WTC11 (cell line): Measurements from ENCODE around the gene NAA80. TPM values are rescaled to one million over a fixed set of nuclear protein-coding genes. Genes with fewer than 3 reads are reported as not detected.

ENCODE experiments used
- ATAC-seq: fragments of 200-7000 bp; cut with Tn5 transposase; 2 replicates; pipeline ENCODE4 v1.10.0; 2021; ENCODE audit warnings: mild to moderate bottlenecking, moderate library complexity
- CTCF ChIA-PET: fragments of 300-600 bp; sonication (Branson Sonifier 250); formaldehyde crosslinking; loops from one replicate; lab custom pipeline; 2021; ENCODE audit warnings: antibody characterized with exemption; lab: Charles Lee
- POLR2A ChIA-PET: fragments of 350-600 bp; sonication (Branson Sonifier 250); formaldehyde crosslinking; loops from one replicate; lab custom pipeline; 2021; ENCODE audit warnings: antibody characterized with exemption; lab: Charles Lee
- DNase-seq: peaks from one replicate; pipeline ENCODE4 v3.0.0; 2021; ENCODE audit warnings: low spot score
- H3K27ac Mint-ChIP-seq: 2 replicates; pipeline ENCODE4 v1.8.0; 2021; ENCODE audit warnings: mixed read lengths
- H3K27me3 Mint-ChIP-seq: 2 replicates; pipeline ENCODE4 v1.8.0; 2021; ENCODE audit warnings: low read depth, mild to moderate bottlenecking, moderate library complexity, mixed read lengths
- H3K36me3 Mint-ChIP-seq: 2 replicates; pipeline ENCODE4 v1.8.0; 2021; ENCODE audit warnings: mixed read lengths
- H3K4me1 Mint-ChIP-seq: 2 replicates; pipeline ENCODE4 v1.8.0; 2022; ENCODE audit warnings: mixed read lengths
- H3K4me3 Mint-ChIP-seq: 2 replicates; pipeline ENCODE4 v1.8.0; 2021; ENCODE audit warnings: mild to moderate bottlenecking, moderate library complexity, mixed read lengths
- H3K9me3 Mint-ChIP-seq: 2 replicates; pipeline ENCODE4 v1.8.0; 2021; ENCODE audit warnings: mixed read lengths
- ATF1 ChIP-seq: sonication (generic); formaldehyde crosslinking; IDR thresholded peaks from 2 replicates; pipeline ENCODE4 v1.8.1; 2023; ENCODE audit warnings: mild to moderate bottlenecking, moderate library complexity, missing genetic modification reagents
- FOXJ3 ChIP-seq: sonication (generic); formaldehyde crosslinking; IDR thresholded peaks from 2 replicates; pipeline ENCODE4 v1.9.0; 2021; ENCODE audit warnings: missing genetic modification reagents, mild to moderate bottlenecking, borderline replicate concordance
- GABPB1 ChIP-seq: sonication (generic); formaldehyde crosslinking; IDR thresholded peaks from 2 replicates; pipeline ENCODE4 v1.8.1; 2023; ENCODE audit warnings: mild to moderate bottlenecking, missing genetic modification reagents
- IRF2 ChIP-seq: sonication (generic); formaldehyde crosslinking; IDR thresholded peaks from 2 replicates; pipeline ENCODE4 v1.8.0; 2022; ENCODE audit warnings: low read depth, missing genetic modification reagents, borderline replicate concordance
- RELA ChIP-seq: sonication (generic); formaldehyde crosslinking; IDR thresholded peaks from 2 replicates; pipeline ENCODE4 v1.8.1; 2022; ENCODE audit warnings: missing genetic modification reagents, mild to moderate bottlenecking, borderline replicate concordance
- ZNF121 ChIP-seq: sonication (generic); formaldehyde crosslinking; IDR thresholded peaks from 2 replicates; pipeline ENCODE4 v1.8.0; 2023; ENCODE audit warnings: missing genetic modification reagents
- ZNF671 ChIP-seq: fragments of 250-450 bp; sonication (Bioruptor Pico); IDR thresholded peaks from 2 replicates; pipeline ENCODE4 v1.8.0; 2021; ENCODE audit warnings: mild to moderate bottlenecking
- total RNA-seq: library from RNA; stranded (reverse); gene quantifications from 3 replicates; pipeline ENCODE4 v1.2.3, GENCODE V29; 2021
- TF ChIP-seq, protein P1 (sequence below): sonication (generic); formaldehyde crosslinking; IDR thresholded peaks from 2 replicates; pipeline ENCODE4 v1.8.1; 2022; ENCODE audit warnings: missing genetic modification reagents, borderline replicate concordance
- TF ChIP-seq, protein P2 (sequence below): fragments of 250-450 bp; sonication (Bioruptor Pico); IDR thresholded peaks from 2 replicates; pipeline ENCODE4 v1.8.0; 2021; ENCODE audit warnings: mild to moderate bottlenecking
- TF ChIP-seq, protein P3 (sequence below): sonication (generic); formaldehyde crosslinking; IDR thresholded peaks from 2 replicates; pipeline ENCODE4 v1.8.1; 2022; ENCODE audit warnings: mild to moderate bottlenecking, missing genetic modification reagents, moderate library complexity, borderline replicate concordance
- TF ChIP-seq, protein P4 (sequence below): fragments of 250-450 bp; sonication (Bioruptor Pico); IDR thresholded peaks from 2 replicates; pipeline ENCODE4 v2.1.2; 2022; ENCODE audit warnings: mild to moderate bottlenecking, moderate library complexity
- TF ChIP-seq, protein P5 (sequence below): sonication (generic); formaldehyde crosslinking; IDR thresholded peaks from 2 replicates; pipeline ENCODE4 v1.8.1; 2023; ENCODE audit warnings: mild to moderate bottlenecking, missing genetic modification reagents, borderline replicate concordance
- TF ChIP-seq, protein P6 (sequence below): fragments of 250-450 bp; sonication (Bioruptor Pico); conservative IDR thresholded peaks from 2 replicates; pipeline ENCODE4 v1.9.0; 2021; ENCODE audit warnings: mild to moderate bottlenecking

The NAA80 gene
- total RNA-seq, 1 experiment from 2014 or later, result 17.3 TPM

DNA sequence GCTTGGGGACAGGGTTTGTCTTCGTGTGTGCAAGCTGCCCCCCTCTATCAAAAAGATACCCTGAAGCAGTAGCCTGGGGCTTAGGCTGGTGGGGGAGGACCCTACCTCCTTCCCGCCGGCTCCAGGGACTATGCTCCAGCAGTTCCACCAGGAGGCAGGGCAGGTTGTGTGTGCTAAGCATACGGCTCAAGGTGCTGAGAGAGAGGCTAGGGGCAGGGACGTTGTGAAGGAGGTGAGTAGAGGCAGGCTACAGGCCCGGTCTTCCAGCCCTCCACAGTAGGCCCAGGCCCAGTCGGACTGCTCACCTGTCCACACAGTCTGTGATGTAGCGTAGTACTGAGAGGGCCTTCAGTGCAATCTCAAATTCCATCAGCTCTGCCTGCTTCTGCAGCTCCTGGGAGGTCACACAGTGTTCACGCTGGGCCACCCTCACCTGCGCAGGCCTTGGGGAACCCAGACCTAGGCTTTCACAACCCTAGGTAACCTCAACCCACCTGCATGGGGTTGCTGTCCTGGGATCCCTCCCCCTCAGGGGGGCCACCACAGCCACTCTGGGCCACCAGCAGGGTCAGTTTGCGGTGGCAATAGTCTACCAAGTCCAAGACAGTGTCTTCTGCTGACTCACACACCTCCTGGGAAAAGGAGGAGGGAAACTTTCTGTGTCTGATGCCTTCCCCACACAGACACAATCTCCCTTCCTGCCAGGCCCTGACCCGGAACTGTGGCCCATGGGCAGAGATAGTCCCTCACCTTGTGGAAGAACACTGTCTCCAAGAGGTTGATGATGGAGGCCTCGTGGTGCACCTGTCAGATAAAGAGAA lies 43.8 kb upstream of the NAA80 start:
- no peak overlapping the region for H3K4me3 Mint-ChIP-seq
- TF ChIP-seq ATF1 (CRISPR knock-in tag) (no peak), GABPB1 (CRISPR knock-in tag) (no peak), ZNF671 (CRISPR knock-in tag) (no peak), FOXJ3 (no peak), IRF2 (no peak), ZNF121 (CRISPR knock-in tag) (no peak)
- TF ChIP-seq, protein P1, sequence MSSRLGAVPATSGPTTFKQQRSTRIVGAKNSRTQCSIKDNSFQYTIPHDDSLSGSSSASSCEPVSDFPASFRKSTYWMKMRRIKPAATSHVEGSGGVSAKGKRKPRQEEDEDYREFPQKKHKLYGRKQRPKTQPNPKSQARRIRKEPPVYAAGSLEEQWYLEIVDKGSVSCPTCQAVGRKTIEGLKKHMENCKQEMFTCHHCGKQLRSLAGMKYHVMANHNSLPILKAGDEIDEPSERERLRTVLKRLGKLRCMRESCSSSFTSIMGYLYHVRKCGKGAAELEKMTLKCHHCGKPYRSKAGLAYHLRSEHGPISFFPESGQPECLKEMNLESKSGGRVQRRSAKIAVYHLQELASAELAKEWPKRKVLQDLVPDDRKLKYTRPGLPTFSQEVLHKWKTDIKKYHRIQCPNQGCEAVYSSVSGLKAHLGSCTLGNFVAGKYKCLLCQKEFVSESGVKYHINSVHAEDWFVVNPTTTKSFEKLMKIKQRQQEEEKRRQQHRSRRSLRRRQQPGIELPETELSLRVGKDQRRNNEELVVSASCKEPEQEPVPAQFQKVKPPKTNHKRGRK (CRISPR knock-in tag), result no peak
- TF ChIP-seq, protein P2, sequence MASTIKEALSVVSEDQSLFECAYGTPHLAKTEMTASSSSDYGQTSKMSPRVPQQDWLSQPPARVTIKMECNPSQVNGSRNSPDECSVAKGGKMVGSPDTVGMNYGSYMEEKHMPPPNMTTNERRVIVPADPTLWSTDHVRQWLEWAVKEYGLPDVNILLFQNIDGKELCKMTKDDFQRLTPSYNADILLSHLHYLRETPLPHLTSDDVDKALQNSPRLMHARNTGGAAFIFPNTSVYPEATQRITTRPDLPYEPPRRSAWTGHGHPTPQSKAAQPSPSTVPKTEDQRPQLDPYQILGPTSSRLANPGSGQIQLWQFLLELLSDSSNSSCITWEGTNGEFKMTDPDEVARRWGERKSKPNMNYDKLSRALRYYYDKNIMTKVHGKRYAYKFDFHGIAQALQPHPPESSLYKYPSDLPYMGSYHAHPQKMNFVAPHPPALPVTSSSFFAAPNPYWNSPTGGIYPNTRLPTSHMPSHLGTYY, result no peak
- TF ChIP-seq, protein P3, sequence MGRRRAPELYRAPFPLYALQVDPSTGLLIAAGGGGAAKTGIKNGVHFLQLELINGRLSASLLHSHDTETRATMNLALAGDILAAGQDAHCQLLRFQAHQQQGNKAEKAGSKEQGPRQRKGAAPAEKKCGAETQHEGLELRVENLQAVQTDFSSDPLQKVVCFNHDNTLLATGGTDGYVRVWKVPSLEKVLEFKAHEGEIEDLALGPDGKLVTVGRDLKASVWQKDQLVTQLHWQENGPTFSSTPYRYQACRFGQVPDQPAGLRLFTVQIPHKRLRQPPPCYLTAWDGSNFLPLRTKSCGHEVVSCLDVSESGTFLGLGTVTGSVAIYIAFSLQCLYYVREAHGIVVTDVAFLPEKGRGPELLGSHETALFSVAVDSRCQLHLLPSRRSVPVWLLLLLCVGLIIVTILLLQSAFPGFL, result no peak
- TF ChIP-seq, protein P4, sequence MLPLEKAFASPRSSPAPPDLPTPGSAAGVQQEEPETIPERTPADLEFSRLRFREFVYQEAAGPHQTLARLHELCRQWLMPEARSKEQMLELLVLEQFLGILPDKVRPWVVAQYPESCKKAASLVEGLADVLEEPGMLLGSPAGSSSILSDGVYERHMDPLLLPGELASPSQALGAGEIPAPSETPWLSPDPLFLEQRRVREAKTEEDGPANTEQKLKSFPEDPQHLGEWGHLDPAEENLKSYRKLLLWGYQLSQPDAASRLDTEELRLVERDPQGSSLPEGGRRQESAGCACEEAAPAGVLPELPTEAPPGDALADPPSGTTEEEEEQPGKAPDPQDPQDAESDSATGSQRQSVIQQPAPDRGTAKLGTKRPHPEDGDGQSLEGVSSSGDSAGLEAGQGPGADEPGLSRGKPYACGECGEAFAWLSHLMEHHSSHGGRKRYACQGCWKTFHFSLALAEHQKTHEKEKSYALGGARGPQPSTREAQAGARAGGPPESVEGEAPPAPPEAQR (CRISPR knock-in tag), result no peak
- TF ChIP-seq, protein P5, sequence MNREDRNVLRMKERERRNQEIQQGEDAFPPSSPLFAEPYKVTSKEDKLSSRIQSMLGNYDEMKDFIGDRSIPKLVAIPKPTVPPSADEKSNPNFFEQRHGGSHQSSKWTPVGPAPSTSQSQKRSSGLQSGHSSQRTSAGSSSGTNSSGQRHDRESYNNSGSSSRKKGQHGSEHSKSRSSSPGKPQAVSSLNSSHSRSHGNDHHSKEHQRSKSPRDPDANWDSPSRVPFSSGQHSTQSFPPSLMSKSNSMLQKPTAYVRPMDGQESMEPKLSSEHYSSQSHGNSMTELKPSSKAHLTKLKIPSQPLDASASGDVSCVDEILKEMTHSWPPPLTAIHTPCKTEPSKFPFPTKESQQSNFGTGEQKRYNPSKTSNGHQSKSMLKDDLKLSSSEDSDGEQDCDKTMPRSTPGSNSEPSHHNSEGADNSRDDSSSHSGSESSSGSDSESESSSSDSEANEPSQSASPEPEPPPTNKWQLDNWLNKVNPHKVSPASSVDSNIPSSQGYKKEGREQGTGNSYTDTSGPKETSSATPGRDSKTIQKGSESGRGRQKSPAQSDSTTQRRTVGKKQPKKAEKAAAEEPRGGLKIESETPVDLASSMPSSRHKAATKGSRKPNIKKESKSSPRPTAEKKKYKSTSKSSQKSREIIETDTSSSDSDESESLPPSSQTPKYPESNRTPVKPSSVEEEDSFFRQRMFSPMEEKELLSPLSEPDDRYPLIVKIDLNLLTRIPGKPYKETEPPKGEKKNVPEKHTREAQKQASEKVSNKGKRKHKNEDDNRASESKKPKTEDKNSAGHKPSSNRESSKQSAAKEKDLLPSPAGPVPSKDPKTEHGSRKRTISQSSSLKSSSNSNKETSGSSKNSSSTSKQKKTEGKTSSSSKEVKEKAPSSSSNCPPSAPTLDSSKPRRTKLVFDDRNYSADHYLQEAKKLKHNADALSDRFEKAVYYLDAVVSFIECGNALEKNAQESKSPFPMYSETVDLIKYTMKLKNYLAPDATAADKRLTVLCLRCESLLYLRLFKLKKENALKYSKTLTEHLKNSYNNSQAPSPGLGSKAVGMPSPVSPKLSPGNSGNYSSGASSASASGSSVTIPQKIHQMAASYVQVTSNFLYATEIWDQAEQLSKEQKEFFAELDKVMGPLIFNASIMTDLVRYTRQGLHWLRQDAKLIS, result no peak
- ChIA-PET POLR2A (no interaction called here), CTCF (interaction anchor here (1.6 kb wide), 1 partner anchor 207 kb away, joined by 6 read pairs; no protein-coding TSS in a partner anchor)
- no peaks in the 10 kb centered on the region for H3K9me3 Mint-ChIP-seq
- H3K27ac Mint-ChIP-seq, result no peak overlapping the region
- ATAC-seq, result peak; percentile 57
- H3K4me1 Mint-ChIP-seq, result peaks cover 24% of the 10 kb centered on the region
- H3K27me3 Mint-ChIP-seq, result peaks cover 86% of the 10 kb centered on the region
- 0 out of 2 replicates have a peak, but pooled peaks cover 3% of the 10 kb centered on the region for H3K36me3 Mint-ChIP-seq
- peak; percentile 58 for DNase-seq

DNA sequence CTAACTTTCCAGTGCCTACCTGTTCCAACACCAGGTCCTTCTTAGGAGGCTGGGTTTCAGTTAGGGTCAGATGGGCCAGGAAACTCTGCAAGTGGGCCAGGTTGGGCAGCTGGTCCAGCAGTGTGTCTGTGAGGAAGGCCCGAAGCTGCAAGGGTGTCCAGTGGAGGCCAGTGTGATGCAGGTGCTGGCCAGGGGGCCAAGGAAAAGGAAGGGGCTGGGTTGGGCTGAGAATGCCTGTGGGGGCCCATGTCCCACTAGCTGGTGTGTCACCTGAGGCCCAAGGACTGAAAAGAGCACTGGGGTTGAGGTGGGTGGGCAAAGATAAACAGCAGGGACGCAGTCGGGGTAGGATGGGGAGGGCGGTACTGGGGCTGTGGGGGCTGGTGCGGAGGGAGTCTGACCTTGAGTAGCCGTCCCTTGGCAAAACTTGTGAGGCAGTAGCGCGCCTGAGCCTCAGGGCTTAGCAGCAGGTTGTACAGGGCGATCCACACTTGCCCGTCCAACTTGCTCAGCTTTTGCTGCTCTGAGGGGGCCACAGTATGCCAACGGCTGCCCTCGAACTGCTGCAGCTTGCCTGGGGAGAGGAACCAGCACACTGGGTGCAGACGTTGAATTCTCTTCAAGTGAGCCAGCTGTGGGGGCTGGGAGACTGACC lies 42.9 kb upstream of the NAA80 start:
- no peak for ATAC-seq
- CTCF ChIA-PET, result interaction anchor here (1.6 to 1.9 kb wide), 3 partner anchors 14 to 270 kb away, joined by 4 to 10 read pairs (median 6); partner anchors contain the start of genes CISH and TUSC2
- H3K27ac Mint-ChIP-seq, result no peak overlapping the region
- H3K9me3 Mint-ChIP-seq, result no peaks in the 10 kb centered on the region
- H3K36me3 Mint-ChIP-seq, result no peaks in the 10 kb centered on the region
- TF ChIP-seq, protein P6, sequence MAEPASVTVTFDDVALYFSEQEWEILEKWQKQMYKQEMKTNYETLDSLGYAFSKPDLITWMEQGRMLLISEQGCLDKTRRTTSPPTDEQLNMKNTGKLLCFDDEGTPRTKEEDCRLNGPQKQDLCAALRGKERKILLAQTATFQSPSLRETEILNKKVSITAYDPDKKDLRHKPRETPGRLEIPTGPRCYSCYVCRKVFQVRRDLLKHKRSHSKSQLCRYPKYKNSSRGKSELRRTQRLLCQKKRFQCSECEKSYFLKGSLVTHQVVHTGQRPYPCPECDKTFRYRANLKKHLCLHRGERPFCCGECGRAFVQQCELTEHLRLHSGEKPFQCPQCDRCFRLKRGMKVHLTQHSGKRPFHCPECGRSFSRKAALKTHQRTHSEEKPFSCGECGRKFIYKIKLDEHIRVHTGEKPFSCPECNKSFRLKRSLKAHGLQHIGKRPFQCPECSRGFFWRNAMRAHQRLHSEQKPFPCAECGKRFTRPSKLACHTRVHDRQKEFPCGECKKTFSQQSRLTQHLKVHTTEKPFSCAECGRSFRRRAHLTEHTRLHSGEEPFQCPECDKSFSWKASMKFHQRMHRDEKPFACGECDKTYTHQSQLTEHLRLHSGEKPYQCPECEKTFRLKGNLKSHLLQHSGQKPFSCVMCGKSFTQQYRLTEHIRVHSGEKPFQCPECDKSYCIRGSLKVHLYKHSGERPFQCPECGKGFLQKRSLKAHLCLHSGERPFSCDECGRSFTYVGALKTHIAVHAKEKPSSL (CRISPR knock-in tag), result no peak
- no peak for TF ChIP-seq RELA (CRISPR knock-in tag)
- peaks cover 88% of the 10 kb centered on the region for H3K27me3 Mint-ChIP-seq
- H3K4me1 Mint-ChIP-seq, result peaks cover 25% of the 10 kb centered on the region
- no peak for DNase-seq
- H3K4me3 Mint-ChIP-seq, result no peak overlapping the region
- POLR2A ChIA-PET, result no interaction called here
